ENCODE measurements around the gene YWHAQ.

The YWHAQ gene

DNA sequence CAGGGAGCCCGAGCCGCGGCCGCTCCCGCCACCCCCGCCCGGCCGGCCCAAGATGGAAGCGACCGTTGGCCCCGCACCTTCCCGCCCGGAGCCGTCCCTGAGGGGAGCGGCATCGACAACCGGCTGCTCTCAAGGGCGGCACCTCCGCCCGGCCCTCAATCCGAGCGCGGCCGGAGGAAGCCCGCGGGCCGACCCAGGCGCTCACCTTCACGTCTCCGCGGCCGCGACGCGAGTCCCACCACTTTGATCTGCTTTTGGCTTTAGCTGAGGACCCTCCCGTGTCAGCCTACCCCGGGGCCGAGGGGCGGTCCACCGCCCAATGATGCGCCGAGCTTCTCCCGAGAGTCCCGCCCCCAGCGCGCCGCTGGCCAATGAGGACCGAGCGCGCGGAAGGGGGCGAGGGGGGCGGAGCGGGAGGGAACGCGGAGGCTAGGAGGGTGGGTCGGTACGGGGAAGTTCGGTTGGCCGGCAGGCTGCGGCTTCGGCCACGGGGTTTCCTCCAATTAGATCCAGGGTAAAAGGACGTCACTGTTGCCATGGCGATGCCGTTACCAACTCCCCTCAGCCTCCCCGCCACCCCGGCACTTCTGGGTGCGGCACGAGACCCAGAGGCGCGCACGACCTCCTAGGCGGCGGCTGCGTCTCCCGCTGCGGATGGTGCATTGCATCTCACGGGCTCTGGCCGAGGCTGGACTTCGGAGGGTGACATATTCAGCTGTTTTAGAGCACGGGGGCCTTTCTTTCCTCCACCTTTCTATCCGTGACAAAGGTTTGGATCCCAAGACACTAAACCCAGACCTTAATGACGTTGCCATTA is at the start of gene YWHAQ:
YWHAQ (minus strand) TSS at position 262 of the 817 bp plus-strand sequence. CDS start 545 bp downstream, outside the sequence.
- WGBS (ENCODE audit: insufficient coverage, insufficient read length): no CpG with 5 or more reads among the region's 84 CpGs
- H3K9me3 ChIP-seq (ENCODE audit: control insufficient read depth, insufficient read depth, low read length): no peaks in the 10 kb centered on the region
- H3K36me3 ChIP-seq (ENCODE audit: control insufficient read depth, insufficient read depth, low read length): no peaks in the 10 kb centered on the region; the same call in 1 of the 2 replicates
- no peak within 1 kb of the TSS for H3K27ac ChIP-seq (ENCODE audit: low read length)
- DNase-seq (ENCODE audit: low read depth, low spot score): peak; percentile 100
- no peaks in the 10 kb centered on the region for H3K27me3 ChIP-seq (ENCODE audit: control insufficient read depth, insufficient read depth, low read length)
- H3K4me3 ChIP-seq (ENCODE audit: low read length): peak within 1 kb of the TSS; percentile 89
- peaks cover 1% of the 10 kb centered on the region; the same call in 1 of the 2 replicates for H3K4me1 ChIP-seq (ENCODE audit: control insufficient read depth, insufficient read depth, low read length)

DNA sequence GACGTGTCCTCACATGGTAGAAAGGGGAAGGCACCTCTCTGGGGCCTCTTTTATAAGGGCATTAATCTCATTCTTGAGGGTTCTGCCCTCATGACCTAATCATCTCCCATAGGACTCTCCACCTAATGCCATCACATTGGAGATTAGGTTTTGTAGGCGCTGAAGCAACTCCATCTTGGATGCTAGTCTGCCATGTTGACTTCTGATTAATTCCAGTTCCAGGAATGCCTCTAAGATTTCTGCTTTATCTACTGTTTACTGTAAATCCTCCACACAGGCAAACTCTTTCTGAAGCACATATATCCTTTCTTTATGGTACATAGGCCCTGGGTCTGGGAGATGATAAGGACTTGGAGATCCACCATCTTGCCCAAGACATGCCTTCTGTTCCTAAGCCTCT is 49.3 kb upstream of the YWHAQ start:
- no peak overlapping the region for H3K4me3 ChIP-seq (ENCODE audit: low read length)
- WGBS (ENCODE audit: insufficient coverage, insufficient read length): no CpG with 5 or more reads among the region's 2 CpGs
- H3K9me3 ChIP-seq (ENCODE audit: control insufficient read depth, insufficient read depth, low read length): no peaks in the 10 kb centered on the region
- no peaks in the 10 kb centered on the region for H3K4me1 ChIP-seq (ENCODE audit: control insufficient read depth, insufficient read depth, low read length)
- H3K27me3 ChIP-seq (ENCODE audit: control insufficient read depth, insufficient read depth, low read length): no peaks in the 10 kb centered on the region
- H3K27ac ChIP-seq (ENCODE audit: low read length): no peak overlapping the region
- DNase-seq (ENCODE audit: low read depth, low spot score): no peak
- H3K36me3 ChIP-seq (ENCODE audit: control insufficient read depth, insufficient read depth, low read length): no peaks in the 10 kb centered on the region

DNA sequence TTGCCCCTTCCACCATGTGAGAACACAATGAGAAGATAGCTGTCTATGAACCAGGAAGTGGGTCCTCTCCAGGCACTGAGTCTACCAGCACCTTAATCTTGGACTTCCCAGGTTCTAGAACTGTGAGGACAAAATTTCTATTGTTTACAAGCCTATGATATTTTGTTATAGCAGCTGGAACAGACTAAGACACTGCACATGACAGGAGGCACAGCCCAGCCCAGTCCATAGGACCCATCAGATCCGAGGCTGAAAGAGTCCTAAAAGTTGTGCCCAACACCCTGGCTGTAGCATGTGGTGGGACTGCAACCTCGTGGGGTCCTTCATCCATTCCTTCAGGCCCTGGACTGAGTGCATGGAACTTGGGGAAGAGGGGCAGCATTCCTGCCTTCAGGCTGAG is 48.4 kb upstream of the YWHAQ start:
- WGBS (ENCODE audit: insufficient coverage, insufficient read length): no CpG with 5 or more reads among the region's 2 CpGs
- Histone ChIP-seq H3K36me3 (ENCODE audit: control insufficient read depth, insufficient read depth, low read length) (no peaks in the 10 kb centered on the region), H3K27ac (ENCODE audit: low read length) (no peak overlapping the region), H3K27me3 (ENCODE audit: control insufficient read depth, insufficient read depth, low read length) (no peaks in the 10 kb centered on the region), H3K4me3 (ENCODE audit: low read length) (no peak overlapping the region), H3K9me3 (ENCODE audit: control insufficient read depth, insufficient read depth, low read length) (no peaks in the 10 kb centered on the region), H3K4me1 (ENCODE audit: control insufficient read depth, insufficient read depth, low read length) (0 out of 2 replicates have a peak, but pooled peaks cover 2% of the 10 kb centered on the region)
- DNase-seq (ENCODE audit: low read depth, low spot score): no peak

DNA sequence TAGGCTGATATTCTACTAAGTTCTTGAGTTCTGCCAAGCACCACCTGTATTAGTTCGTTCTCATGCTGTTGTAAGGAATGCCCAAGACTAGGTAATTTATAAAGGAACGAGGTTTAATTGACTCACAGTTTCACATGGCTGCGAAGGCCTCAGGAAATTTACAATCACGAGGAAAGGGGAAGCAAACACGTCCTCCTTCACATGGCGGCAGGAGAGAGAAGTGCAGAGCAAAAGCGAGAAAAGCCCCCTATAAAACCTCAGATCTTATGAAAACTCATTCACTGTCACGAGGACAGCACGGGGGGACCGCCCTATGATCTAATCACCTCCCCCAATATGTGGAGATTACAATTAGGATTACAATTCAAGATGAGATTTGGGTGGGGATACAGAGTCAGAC is 47.7 kb upstream of the YWHAQ start:
- Histone ChIP-seq H3K36me3 (ENCODE audit: control insufficient read depth, insufficient read depth, low read length) (no peaks in the 10 kb centered on the region), H3K4me1 (ENCODE audit: control insufficient read depth, insufficient read depth, low read length) (0 out of 2 replicates have a peak, but pooled peaks cover 2% of the 10 kb centered on the region), H3K4me3 (ENCODE audit: low read length) (no peak overlapping the region), H3K9me3 (ENCODE audit: control insufficient read depth, insufficient read depth, low read length) (no peaks in the 10 kb centered on the region), H3K27ac (ENCODE audit: low read length) (no peak overlapping the region), H3K27me3 (ENCODE audit: control insufficient read depth, insufficient read depth, low read length) (no peaks in the 10 kb centered on the region)
- no CpG with 5 or more reads among the region's 10 CpGs for WGBS (ENCODE audit: insufficient coverage, insufficient read length)
- DNase-seq (ENCODE audit: low read depth, low spot score): no peak

DNA sequence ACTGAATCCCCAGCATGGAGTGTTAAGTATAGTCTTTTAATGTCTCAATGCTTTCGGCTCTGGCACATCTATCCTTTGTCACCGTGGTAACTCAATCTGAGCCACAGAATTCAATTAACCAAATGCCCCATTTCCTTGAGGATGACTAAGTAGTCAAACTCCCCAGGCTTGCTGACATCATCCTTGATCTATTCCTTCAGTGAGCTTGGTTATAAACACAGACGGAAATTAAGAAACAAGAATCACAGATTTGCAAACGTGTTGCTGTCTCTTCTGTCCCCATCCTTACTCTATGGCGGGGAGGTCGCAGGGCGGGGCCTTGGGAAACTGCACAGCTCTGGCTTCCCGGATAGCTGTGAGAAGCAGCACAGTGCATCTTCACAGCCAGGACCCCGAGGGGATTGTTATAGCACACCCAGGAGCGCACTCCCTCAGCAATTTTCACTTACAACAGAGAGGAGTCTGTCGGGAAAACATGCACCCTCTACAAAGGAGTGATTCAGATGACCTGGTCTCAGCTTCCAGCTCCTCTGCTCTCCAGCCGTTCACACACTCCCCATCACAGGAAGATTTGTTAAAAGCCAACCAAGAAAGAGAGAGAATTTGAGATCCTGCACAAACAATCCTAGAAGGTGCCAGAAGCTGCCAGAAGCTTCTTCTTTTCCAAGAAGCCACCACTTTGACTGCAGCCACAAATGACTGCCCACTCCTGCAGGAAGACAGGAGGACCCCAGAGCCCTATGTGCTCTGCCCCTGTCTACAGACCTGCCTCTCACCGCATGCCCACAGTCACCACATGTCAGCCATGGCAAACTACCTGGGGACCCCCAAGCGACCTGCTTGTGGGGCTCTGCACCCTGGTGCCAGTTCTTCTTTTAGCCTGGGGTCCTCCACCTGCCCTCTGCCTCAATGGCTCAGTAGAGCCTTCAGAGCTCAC is 44.9 kb upstream of the YWHAQ start:
- H3K9me3 ChIP-seq (ENCODE audit: control insufficient read depth, insufficient read depth, low read length): no peaks in the 10 kb centered on the region
- DNase-seq (ENCODE audit: low read depth, low spot score): no peak
- no peak overlapping the region for H3K4me3 ChIP-seq (ENCODE audit: low read length)
- no peaks in the 10 kb centered on the region for H3K36me3 ChIP-seq (ENCODE audit: control insufficient read depth, insufficient read depth, low read length)
- no CpG with 5 or more reads among the region's 14 CpGs for WGBS (ENCODE audit: insufficient coverage, insufficient read length)
- H3K27me3 ChIP-seq (ENCODE audit: control insufficient read depth, insufficient read depth, low read length): no peaks in the 10 kb centered on the region
- 0 out of 2 replicates have a peak, but pooled peaks cover 2% of the 10 kb centered on the region for H3K4me1 ChIP-seq (ENCODE audit: control insufficient read depth, insufficient read depth, low read length)
- no peak overlapping the region for H3K27ac ChIP-seq (ENCODE audit: low read length)

DNA sequence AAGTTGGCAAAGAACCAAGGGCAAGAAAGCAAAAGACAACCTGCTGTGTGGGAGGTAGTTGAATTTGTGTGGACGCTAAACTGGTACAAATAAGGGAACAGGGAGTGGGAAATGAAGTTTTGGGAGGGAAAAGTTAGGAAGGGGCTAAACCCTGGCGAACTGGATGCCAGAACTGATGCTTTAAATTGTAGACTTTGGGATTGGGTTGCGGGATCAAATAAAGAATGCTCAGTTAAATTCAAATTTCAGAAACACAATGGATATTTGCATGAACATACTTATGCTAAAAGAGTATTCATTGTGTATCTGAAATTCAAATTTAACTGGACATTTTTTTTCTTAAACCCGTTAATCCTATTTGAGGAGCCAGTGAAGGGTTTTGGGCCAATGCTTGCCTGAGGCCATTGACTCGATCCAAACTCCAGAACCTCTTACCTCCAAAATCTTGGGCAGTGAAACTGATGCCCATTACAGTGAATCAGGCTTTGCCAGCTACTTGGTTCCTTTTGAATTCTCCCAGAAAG is 44.2 kb upstream of the YWHAQ start:
- no peaks in the 10 kb centered on the region for H3K36me3 ChIP-seq (ENCODE audit: control insufficient read depth, insufficient read depth, low read length)
- H3K27ac ChIP-seq (ENCODE audit: low read length): no peak overlapping the region
- H3K4me1 ChIP-seq (ENCODE audit: control insufficient read depth, insufficient read depth, low read length): 0 out of 2 replicates have a peak, but pooled peaks cover 2% of the 10 kb centered on the region
- H3K27me3 ChIP-seq (ENCODE audit: control insufficient read depth, insufficient read depth, low read length): no peaks in the 10 kb centered on the region
- H3K9me3 ChIP-seq (ENCODE audit: control insufficient read depth, insufficient read depth, low read length): no peaks in the 10 kb centered on the region
- no peak for DNase-seq (ENCODE audit: low read depth, low spot score)
- H3K4me3 ChIP-seq (ENCODE audit: low read length): no peak overlapping the region
- WGBS (ENCODE audit: insufficient coverage, insufficient read length): 100% methylated on average over 1 of the region's 5 CpGs

DNA sequence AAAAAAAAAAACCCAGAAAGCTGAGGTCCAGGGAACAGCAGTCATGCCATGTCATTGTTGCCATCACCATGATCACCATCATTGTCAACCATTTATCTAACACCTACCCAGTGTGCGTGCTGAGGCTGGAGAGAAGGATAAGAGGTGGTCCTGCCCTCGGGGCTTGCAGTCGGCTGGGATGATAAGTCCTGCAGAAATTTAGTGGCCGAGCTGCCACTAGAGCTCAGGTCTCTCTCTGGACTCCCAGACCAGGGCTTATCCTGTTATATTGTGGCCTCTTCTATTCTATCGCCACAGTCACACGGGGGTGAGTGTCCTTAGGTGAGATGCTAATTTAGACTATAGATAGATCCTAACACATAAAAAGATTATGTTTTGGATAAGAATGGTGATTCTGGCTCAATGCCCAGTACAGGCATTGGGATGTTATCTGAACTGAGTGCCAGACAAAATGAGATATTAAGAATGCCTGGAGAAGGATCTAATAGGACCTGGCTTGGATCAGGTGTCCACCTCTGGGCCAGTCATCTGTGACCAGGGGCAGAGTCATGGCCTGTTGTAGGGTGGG is 43.2 kb upstream of the YWHAQ start:
- no peaks in the 10 kb centered on the region for H3K36me3 ChIP-seq (ENCODE audit: control insufficient read depth, insufficient read depth, low read length)
- H3K9me3 ChIP-seq (ENCODE audit: control insufficient read depth, insufficient read depth, low read length): no peaks in the 10 kb centered on the region
- no peaks in the 10 kb centered on the region for H3K27me3 ChIP-seq (ENCODE audit: control insufficient read depth, insufficient read depth, low read length)
- H3K4me1 ChIP-seq (ENCODE audit: control insufficient read depth, insufficient read depth, low read length): 0 out of 2 replicates have a peak, but pooled peaks cover 2% of the 10 kb centered on the region
- no CpG with 5 or more reads among the region's 6 CpGs for WGBS (ENCODE audit: insufficient coverage, insufficient read length)
- no peak overlapping the region for H3K4me3 ChIP-seq (ENCODE audit: low read length)
- no peak overlapping the region for H3K27ac ChIP-seq (ENCODE audit: low read length)
- DNase-seq (ENCODE audit: low read depth, low spot score): no peak

DNA sequence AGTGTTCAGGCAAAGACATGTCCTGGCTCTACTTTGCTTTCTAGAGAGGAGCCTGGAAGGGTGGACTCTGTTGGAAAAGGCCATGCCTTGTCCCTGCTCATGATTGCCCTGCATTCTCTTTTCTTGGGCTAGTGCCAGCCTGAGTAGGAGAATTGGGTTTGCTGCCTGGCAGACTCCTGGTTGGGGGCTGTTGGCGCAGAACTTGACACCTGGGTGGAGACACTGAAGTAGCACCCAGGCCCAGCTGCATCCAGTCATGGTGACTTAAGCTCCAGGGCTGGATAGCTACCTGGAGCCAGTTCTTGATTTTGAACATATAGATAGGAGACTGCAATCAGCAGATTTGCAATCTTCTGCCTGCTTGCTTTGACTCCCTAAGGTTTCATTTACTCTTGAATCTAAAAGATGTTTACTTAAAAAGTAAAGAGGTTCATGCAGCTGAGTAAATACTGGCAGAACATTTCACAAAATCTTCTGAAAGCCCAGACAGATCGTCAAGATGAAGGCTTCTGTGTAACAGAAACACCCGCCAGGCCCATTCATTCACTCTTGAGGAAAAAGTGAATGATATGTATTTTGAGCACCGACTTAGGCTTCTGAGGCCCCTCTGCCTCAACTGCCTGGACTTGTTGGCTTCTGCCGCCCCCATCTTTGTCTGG is 38.0 kb upstream of the YWHAQ start:
- Histone ChIP-seq H3K36me3 (ENCODE audit: control insufficient read depth, insufficient read depth, low read length) (no peaks in the 10 kb centered on the region), H3K27ac (ENCODE audit: low read length) (no peak overlapping the region), H3K9me3 (ENCODE audit: control insufficient read depth, insufficient read depth, low read length) (no peaks in the 10 kb centered on the region), H3K4me3 (ENCODE audit: low read length) (no peak overlapping the region), H3K27me3 (ENCODE audit: control insufficient read depth, insufficient read depth, low read length) (no peaks in the 10 kb centered on the region; the same call in 1 of the 2 replicates), H3K4me1 (ENCODE audit: control insufficient read depth, insufficient read depth, low read length) (no peaks in the 10 kb centered on the region)
- no CpG with 5 or more reads among the region's 5 CpGs for WGBS (ENCODE audit: insufficient coverage, insufficient read length)
- DNase-seq (ENCODE audit: low read depth, low spot score): no peak

DNA sequence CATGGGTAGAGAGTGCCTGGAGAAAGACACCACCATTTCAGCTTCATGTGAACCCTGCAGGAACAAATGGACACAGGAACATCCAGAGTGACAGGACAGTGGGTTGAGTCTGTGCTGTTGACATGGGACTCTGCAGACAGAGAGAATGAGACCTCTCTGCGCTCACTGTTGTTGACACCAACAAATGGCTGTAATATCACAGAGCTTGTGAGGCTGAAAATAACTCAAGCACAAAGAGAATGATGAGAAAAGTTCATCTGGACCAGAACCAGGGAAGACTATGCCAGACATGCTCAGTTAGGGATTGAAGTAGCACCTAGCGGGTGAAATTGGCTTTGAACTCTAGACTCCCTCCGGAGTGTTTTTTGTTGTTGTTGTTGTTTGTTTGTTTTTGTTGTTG is 37.0 kb upstream of the YWHAQ start:
- DNase-seq (ENCODE audit: low read depth, low spot score): no peak
- Histone ChIP-seq H3K4me3 (ENCODE audit: low read length) (no peak overlapping the region), H3K27me3 (ENCODE audit: control insufficient read depth, insufficient read depth, low read length) (no peaks in the 10 kb centered on the region; the same call in 1 of the 2 replicates), H3K9me3 (ENCODE audit: control insufficient read depth, insufficient read depth, low read length) (no peaks in the 10 kb centered on the region), H3K36me3 (ENCODE audit: control insufficient read depth, insufficient read depth, low read length) (no peaks in the 10 kb centered on the region), H3K4me1 (ENCODE audit: control insufficient read depth, insufficient read depth, low read length) (no peaks in the 10 kb centered on the region), H3K27ac (ENCODE audit: low read length) (no peak overlapping the region)
- WGBS (ENCODE audit: insufficient coverage, insufficient read length): no CpG with 5 or more reads among the region's 3 CpGs
